Measurements from ENCODE around the gene CACNA1I. TPM values are rescaled to one million over a fixed set of nuclear protein-coding genes. Genes with fewer than 3 reads are reported as not detected.

Gene CACNA1I
- total RNA-seq, 1 donor from 2014 or later, result 0.07 TPM

- DNase-seq (ENCODE audit: low read depth, low spot score), result no peak
- Mint-ChIP-seq H3K4me3 (no peak overlapping the region), H3K27me3 (ENCODE audit: low read depth) (peaks cover 8% of the 10 kb centered on the region), H3K36me3 (ENCODE audit: low read depth) (no peaks in the 10 kb centered on the region), H3K9me3 (no peaks in the 10 kb centered on the region), H3K27ac (ENCODE audit: unreplicated experiment) (no peak overlapping the region), H3K4me1 (no peaks in the 10 kb centered on the region)
- TF ChIP-seq, protein P1, sequence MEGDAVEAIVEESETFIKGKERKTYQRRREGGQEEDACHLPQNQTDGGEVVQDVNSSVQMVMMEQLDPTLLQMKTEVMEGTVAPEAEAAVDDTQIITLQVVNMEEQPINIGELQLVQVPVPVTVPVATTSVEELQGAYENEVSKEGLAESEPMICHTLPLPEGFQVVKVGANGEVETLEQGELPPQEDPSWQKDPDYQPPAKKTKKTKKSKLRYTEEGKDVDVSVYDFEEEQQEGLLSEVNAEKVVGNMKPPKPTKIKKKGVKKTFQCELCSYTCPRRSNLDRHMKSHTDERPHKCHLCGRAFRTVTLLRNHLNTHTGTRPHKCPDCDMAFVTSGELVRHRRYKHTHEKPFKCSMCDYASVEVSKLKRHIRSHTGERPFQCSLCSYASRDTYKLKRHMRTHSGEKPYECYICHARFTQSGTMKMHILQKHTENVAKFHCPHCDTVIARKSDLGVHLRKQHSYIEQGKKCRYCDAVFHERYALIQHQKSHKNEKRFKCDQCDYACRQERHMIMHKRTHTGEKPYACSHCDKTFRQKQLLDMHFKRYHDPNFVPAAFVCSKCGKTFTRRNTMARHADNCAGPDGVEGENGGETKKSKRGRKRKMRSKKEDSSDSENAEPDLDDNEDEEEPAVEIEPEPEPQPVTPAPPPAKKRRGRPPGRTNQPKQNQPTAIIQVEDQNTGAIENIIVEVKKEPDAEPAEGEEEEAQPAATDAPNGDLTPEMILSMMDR (conservative IDR thresholded peaks at IDR 0.05), result no peak
Measured at GRCh38 chr22:39628563-39629080, 58.1 kb downstream of the CACNA1I start.

- DNase-seq (ENCODE audit: low read depth, low spot score), result no peak
- Mint-ChIP-seq H3K36me3 (ENCODE audit: low read depth) (no peaks in the 10 kb centered on the region), H3K27ac (ENCODE audit: unreplicated experiment) (peak overlapping the region; percentile 21), H3K27me3 (ENCODE audit: low read depth) (peaks cover 8% of the 10 kb centered on the region), H3K4me3 (no peak overlapping the region), H3K4me1 (no peaks in the 10 kb centered on the region), H3K9me3 (no peaks in the 10 kb centered on the region)
- TF ChIP-seq, protein P1 (conservative IDR thresholded peaks at IDR 0.05), result no peak
Measured at GRCh38 chr22:39629851-39630250, 59.3 kb downstream of the CACNA1I start.

DNA sequence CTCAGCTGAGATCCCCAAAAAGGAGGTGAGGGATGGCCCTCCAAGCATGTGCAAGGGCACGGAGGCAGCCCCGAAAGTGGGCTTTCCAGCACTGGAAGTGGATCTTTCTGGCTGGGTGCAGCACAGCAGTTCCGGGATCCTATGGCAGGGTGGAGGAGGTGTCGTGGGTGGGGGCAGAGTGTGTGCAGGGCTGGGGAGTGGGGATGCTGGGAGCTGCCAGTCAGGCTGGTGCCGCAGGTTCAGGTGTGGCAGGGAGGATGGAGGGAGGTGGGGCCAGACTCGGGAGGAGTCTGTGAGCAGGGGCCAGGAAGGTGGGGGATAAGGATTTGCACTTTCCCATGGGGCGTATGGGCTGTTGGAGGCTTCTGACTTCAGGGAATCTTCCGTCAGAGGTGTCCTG is 60.2 kb downstream of the CACNA1I start:
- Mint-ChIP-seq H3K4me1 (no peaks in the 10 kb centered on the region), H3K4me3 (no peak overlapping the region), H3K27ac (ENCODE audit: unreplicated experiment) (no peak overlapping the region), H3K36me3 (ENCODE audit: low read depth) (no peaks in the 10 kb centered on the region), H3K27me3 (ENCODE audit: low read depth) (peaks cover 6% of the 10 kb centered on the region), H3K9me3 (no peaks in the 10 kb centered on the region)
- no peak for DNase-seq (ENCODE audit: low read depth, low spot score)
- TF ChIP-seq, protein P1 (conservative IDR thresholded peaks at IDR 0.05), result no peak

DNA sequence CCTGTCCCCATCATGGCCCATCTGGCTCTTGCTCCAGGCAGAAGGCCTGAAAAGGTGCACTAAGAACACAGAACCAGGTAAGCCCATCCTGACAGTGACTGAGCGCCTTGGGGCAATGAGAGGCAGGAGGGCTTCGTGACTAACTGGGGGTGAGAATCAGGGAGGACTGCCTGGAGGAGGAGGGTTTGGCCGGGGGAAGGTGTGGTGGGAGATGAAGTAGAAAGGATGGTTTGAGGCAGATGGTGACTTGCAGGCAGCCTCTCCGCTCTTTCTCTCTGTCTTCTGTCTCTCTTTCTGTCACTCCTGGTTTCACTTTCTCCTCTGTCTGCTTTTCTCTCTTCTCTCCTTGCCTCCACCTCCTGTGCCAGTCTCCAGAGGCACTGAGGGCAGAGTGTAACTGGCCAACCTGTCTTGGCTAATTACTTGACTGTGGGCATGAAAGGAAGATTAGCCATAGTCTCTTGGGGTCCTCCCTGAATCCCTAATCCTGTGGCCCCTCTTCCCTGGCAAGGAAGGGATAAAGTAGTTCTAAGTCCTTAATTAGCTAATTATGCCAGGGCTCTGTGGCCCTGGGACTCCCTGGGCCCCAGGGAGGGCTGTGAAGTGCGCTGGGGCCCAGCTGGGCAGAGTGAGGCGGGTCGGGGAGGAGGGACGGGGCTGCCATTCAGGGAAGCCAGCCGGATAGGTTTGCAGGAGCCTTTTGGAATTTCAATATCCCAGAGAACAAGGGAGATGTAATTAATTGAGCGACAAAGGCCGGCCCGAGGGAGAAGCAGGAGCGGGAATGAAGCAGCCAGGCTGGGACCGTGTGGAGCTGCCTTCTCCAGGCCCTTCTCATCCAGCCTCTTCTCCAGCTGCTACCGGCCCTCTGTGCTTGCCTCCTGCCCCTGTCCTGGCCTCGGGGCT is 61.1 kb downstream of the CACNA1I start:
- Mint-ChIP-seq H3K4me1 (no peaks in the 10 kb centered on the region), H3K9me3 (no peaks in the 10 kb centered on the region), H3K4me3 (no peak overlapping the region), H3K27me3 (ENCODE audit: low read depth) (peaks cover 3% of the 10 kb centered on the region), H3K36me3 (ENCODE audit: low read depth) (no peaks in the 10 kb centered on the region), H3K27ac (ENCODE audit: unreplicated experiment) (no peak overlapping the region)
- no peak for DNase-seq (ENCODE audit: low read depth, low spot score)
- TF ChIP-seq, protein P1 (conservative IDR thresholded peaks at IDR 0.05), result no peak

- Mint-ChIP-seq H3K36me3 (ENCODE audit: low read depth) (no peaks in the 10 kb centered on the region), H3K4me3 (no peak overlapping the region), H3K4me1 (no peaks in the 10 kb centered on the region), H3K27me3 (ENCODE audit: low read depth) (peaks cover 3% of the 10 kb centered on the region), H3K27ac (ENCODE audit: unreplicated experiment) (no peak overlapping the region), H3K9me3 (peaks cover 3% of the 10 kb centered on the region)
- no peak for DNase-seq (ENCODE audit: low read depth, low spot score)
- TF ChIP-seq, protein P1 (conservative IDR thresholded peaks at IDR 0.05), result no peak
Measured at GRCh38 chr22:39634530-39635405, 64.2 kb downstream of the CACNA1I start.
